ENCODE results near the gene FARS2.
"Not testable (repeated sequence)": the region's sequence is repeated elsewhere in the genome, so short reads cannot be mapped to it uniquely, and the experiment has no call there.

Gene FARS2

GRCh38 chr6:5778906-5779305 is 517.6 kb downstream of the FARS2 start:
- DNase-seq = no peak

GRCh38 chr6:5781019-5781418 is 519.7 kb downstream of the FARS2 start:
- DNase-seq = no peak

GRCh38 chr6:5781966-5782556 is 520.7 kb downstream of the FARS2 start:
- DNase-seq = no peak

GRCh38 chr6:5782783-5783547 is 521.7 kb downstream of the FARS2 start:
- no peak for DNase-seq

- DNase-seq = no peak
Measured at GRCh38 chr6:5783584-5784089, 522.3 kb downstream of the FARS2 start.

- no peak for DNase-seq
Measured at GRCh38 chr6:5785249-5785648, 523.9 kb downstream of the FARS2 start.

- no peak for DNase-seq
Measured at GRCh38 chr6:5786321-5786968, 525.1 kb downstream of the FARS2 start.

GRCh38 chr6:5786969-5787720 is 525.8 kb downstream of the FARS2 start:
- no peak for DNase-seq

- DNase-seq = not testable (repeated sequence)
Measured at GRCh38 chr6:5789426-5789825, 528.1 kb downstream of the FARS2 start.

- DNase-seq = not testable (repeated sequence)
Measured at GRCh38 chr6:5796555-5796954, 535.2 kb downstream of the FARS2 start.

- not testable (repeated sequence) for DNase-seq
Measured at GRCh38 chr6:5806406-5806805, 545.1 kb downstream of the FARS2 start.

- no peak for DNase-seq
Measured at GRCh38 chr6:5809450-5809849, 548.1 kb downstream of the FARS2 start.

GRCh38 chr6:5811997-5812396 is 550.7 kb downstream of the FARS2 start:
- DNase-seq = no peak

- no peak for DNase-seq
Measured at GRCh38 chr6:5813625-5814027, 552.3 kb downstream of the FARS2 start.

- DNase-seq = no peak
Measured at GRCh38 chr6:5814116-5814515, 552.8 kb downstream of the FARS2 start.

- DNase-seq = no peak
Measured at GRCh38 chr6:5814901-5815300, 553.6 kb downstream of the FARS2 start.

- DNase-seq = no peak
Measured at GRCh38 chr6:5817869-5818268, 556.6 kb downstream of the FARS2 start.

- no peak for DNase-seq
Measured at GRCh38 chr6:5818959-5819358, 557.6 kb downstream of the FARS2 start.
